HG02970 (cell line): ENCODE results near the gene XYLB.
A peak's percentile ranks its signal among the peaks of the same experiment; 100 is the strongest.
"Not testable (repeated sequence)": the region's sequence is repeated elsewhere in the genome, so short reads cannot be mapped to it uniquely, and the experiment has no call there.

Experiments used
- ATAC-seq: cut with Tn5 transposase; IDR thresholded peaks from one replicate; pipeline ENCODE4 v1.9.1; 2021; ENCODE audit warnings: mild to moderate bottlenecking, moderate library complexity, moderate number of reproducible peaks; ENCODE audit not compliant: unreplicated experiment, low FRiP score

XYLB gene

GRCh38 chr3:38320638-38321037 is 25.9 kb upstream of the XYLB start:
- ATAC-seq = not testable (repeated sequence)

GRCh38 chr3:38323060-38323459 is 23.5 kb upstream of the XYLB start:
- no peak for ATAC-seq

- no peak for ATAC-seq
Observed at GRCh38 chr3:38325256-38325655, 21.3 kb upstream of the XYLB start.

- ATAC-seq = no peak
Observed at GRCh38 chr3:38327335-38328009, 19.1 kb upstream of the XYLB start.

GRCh38 chr3:38331257-38332022 is 15.1 kb upstream of the XYLB start:
- no peak for ATAC-seq

- ATAC-seq = no peak
Observed at GRCh38 chr3:38332201-38332600, 14.4 kb upstream of the XYLB start.

- ATAC-seq = no peak
Observed at GRCh38 chr3:38334142-38335055, 12.2 kb upstream of the XYLB start.

GRCh38 chr3:38335263-38335662 is 11.3 kb upstream of the XYLB start:
- no peak for ATAC-seq

GRCh38 chr3:38337703-38338102 is 8.9 kb upstream of the XYLB start:
- no peak for ATAC-seq

GRCh38 chr3:38343797-38344594 is 2.6 kb upstream of the XYLB start:
- ATAC-seq = no peak

- peak; percentile 34 for ATAC-seq
Observed at GRCh38 chr3:38345879-38346586, 552 bp upstream of the XYLB start.

GRCh38 chr3:38347421-38348200 is 1.0 kb downstream of the XYLB start:
- ATAC-seq = no peak

GRCh38 chr3:38348903-38349302 is 2.3 kb downstream of the XYLB start:
- no peak for ATAC-seq

- ATAC-seq = no peak
Observed at GRCh38 chr3:38349684-38350359, 3.2 kb downstream of the XYLB start.

- ATAC-seq = no peak
Observed at GRCh38 chr3:38353151-38353550, 6.6 kb downstream of the XYLB start.

GRCh38 chr3:38354588-38355330 is 8.2 kb downstream of the XYLB start:
- ATAC-seq = no peak

- no peak for ATAC-seq
Observed at GRCh38 chr3:38359038-38359437, 12.5 kb downstream of the XYLB start.

- ATAC-seq = no peak
Observed at GRCh38 chr3:38360345-38360744, 13.8 kb downstream of the XYLB start.
